HepG2 (cell line): ENCODE results near the gene STX1B. TPM values are rescaled to one million over a fixed set of nuclear protein-coding genes. Genes with fewer than 3 reads are reported as not detected.

Source experiments
- BRD4 ChIP-seq: sonication (generic); formaldehyde crosslinking; IDR thresholded peaks from 2 replicates; pipeline ENCODE4 v1.4.0; 2020; ENCODE audit warnings: missing genetic modification reagents
- IKZF5 ChIP-seq: IDR thresholded peaks from 2 replicates; pipeline ENCODE4 v1.6.1; 2018; ENCODE audit warnings: missing genetic modification reagents, mild to moderate bottlenecking, missing compliant biosample characterization
- JUND ChIP-seq: sonication (generic); formaldehyde crosslinking; IDR thresholded peaks from 2 replicates; pipeline ENCODE4 v1.8.0; 2022; ENCODE audit warnings: mild to moderate bottlenecking, missing genetic modification reagents
- KDM2A ChIP-seq: sonication (generic); formaldehyde crosslinking; IDR thresholded peaks from 2 replicates; pipeline ENCODE4 v1.4.0; 2020; ENCODE audit warnings: low read depth, missing genetic modification reagents, borderline replicate concordance
- LCORL ChIP-seq, 2 experiments: fragments of 450-650 bp in 1 of 2; sonication (generic) in 1 of 2; formaldehyde crosslinking in 1 of 2; IDR thresholded peaks; 2 replicates each; pipeline versions ENCODE4 v1.5.0 to v1.6.1; 2017 to 2020; ENCODE audit warnings: antibody characterized with exemption in 1 of 2, missing genetic modification reagents in 1 of 2
- NR2F1 ChIP-seq, 2 experiments: fragments of 450-650 bp in 1 of 2; formaldehyde crosslinking in 1 of 2; IDR thresholded peaks; 2 replicates each; pipeline versions ENCODE4 v1.5.0 to v1.6.1; 2016 to 2020; ENCODE audit warnings: mild to moderate bottlenecking in 1 of 2, missing compliant biosample characterization in 1 of 2, missing genetic modification reagents in 1 of 2, moderate library complexity in 1 of 2
- PHF21A ChIP-seq: sonication (generic); formaldehyde crosslinking; IDR thresholded peaks from 2 replicates; pipeline ENCODE4 v1.5.0; 2020; ENCODE audit warnings: mild to moderate bottlenecking, missing genetic modification reagents
- RFXAP ChIP-seq: sonication (generic); formaldehyde crosslinking; IDR thresholded peaks from 2 replicates; pipeline ENCODE4 v1.4.0; 2020; ENCODE audit warnings: missing genetic modification reagents, borderline replicate concordance
- ZBTB38 ChIP-seq: sonication (generic); formaldehyde crosslinking; IDR thresholded peaks from 2 replicates; pipeline ENCODE4 v1.5.1; 2020; ENCODE audit warnings: mild to moderate bottlenecking, missing genetic modification reagents
- ZBTB46 ChIP-seq: sonication (generic); formaldehyde crosslinking; IDR thresholded peaks from 2 replicates; pipeline ENCODE4 v1.4.0; 2020; ENCODE audit warnings: mild to moderate bottlenecking, missing genetic modification reagents, borderline replicate concordance
- ZFX ChIP-seq: sonication (generic); formaldehyde crosslinking; IDR thresholded peaks from 2 replicates; pipeline ENCODE4 v1.4.0; 2020; ENCODE audit warnings: mild to moderate bottlenecking, low read depth, missing genetic modification reagents, moderate library complexity
- ZKSCAN5 ChIP-seq: sonication (generic); formaldehyde crosslinking; IDR thresholded peaks from 2 replicates; pipeline ENCODE4 v1.5.1; 2020; ENCODE audit warnings: mild to moderate bottlenecking, missing genetic modification reagents
- ZNF451 ChIP-seq: sonication (generic); formaldehyde crosslinking; IDR thresholded peaks from 2 replicates; pipeline ENCODE4 v1.5.0; 2020; ENCODE audit warnings: mild to moderate bottlenecking, missing genetic modification reagents
- ZNF687 ChIP-seq: sonication (generic); formaldehyde crosslinking; IDR thresholded peaks from 2 replicates; pipeline ENCODE4 v1.5.1; 2020; ENCODE audit warnings: mild to moderate bottlenecking, missing genetic modification reagents, moderate library complexity
- ZNF775 ChIP-seq: sonication (generic); formaldehyde crosslinking; IDR thresholded peaks from 2 replicates; pipeline ENCODE4 v1.4.0; 2020; ENCODE audit warnings: missing genetic modification reagents, mild to moderate bottlenecking, moderate library complexity, borderline replicate concordance
- polyA plus RNA-seq, 8 experiments: library from polyadenylated mRNA; depleted of rRNA in 3 of 8; stranded (reverse) in 7 of 8; unstranded in 1 of 8; fragments of >200 nt; fragmentation: Illumina TruSeq in 4 of 8; extraction: Trizol in 4 of 8; gene quantifications; 2 replicates each; pipeline versions ENCODE4 v1.2.1 to v1.2.3, GENCODE V29; 2011 to 2016; ENCODE audit warnings: low read depth in 4 of 8, missing spikeins in 1 of 8, mixed read lengths in 1 of 8; ENCODE audit not compliant: insufficient read depth in 1 of 8
- total RNA-seq, 5 experiments: library from RNA; depleted of rRNA; stranded (reverse); fragments of >200 nt; fragmentation: Illumina TruSeq; extraction: Trizol; gene quantifications; 2 replicates each; pipeline ENCODE4 v1.2.3, GENCODE V29; 2016; ENCODE audit warnings: low read depth in 1 of 5
- TF ChIP-seq, protein P1 (sequence below): IDR thresholded peaks from 2 replicates; pipeline ENCODE4 v1.6.1; 2016; ENCODE audit warnings: mild to moderate bottlenecking
- TF ChIP-seq, protein P2 (sequence below): sonication (generic); formaldehyde crosslinking; IDR thresholded peaks from 2 replicates; pipeline ENCODE4 v1.4.0; 2020; ENCODE audit warnings: missing genetic modification reagents, borderline replicate concordance

STX1B gene
- total and polyA plus RNA-seq, 2 of the 13 experiments (the other 11 are each of a cell fraction or from before 2014, with no cell fraction given): 2.1 to 3.0 TPM

GRCh38 chr16:31032736-31033708, 22.6 kb upstream of the STX1B start, which contains the start of gene STX4 (continued):
- peak; percentile 99 for TF ChIP-seq ZNF687 (CRISPR knock-in tag)
- TF ChIP-seq IKZF5 (CRISPR knock-in tag): peak; percentile 60; the same call in 1 of the 2 replicates
- TF ChIP-seq ZKSCAN5: no peak
- TF ChIP-seq NR2F1 (CRISPR knock-in tag; IDR thresholded peaks at IDR 0.05): peak in 1 of 2 experiments; percentile 1; a peak in 1 of 4 replicates
- peak; percentile 91 for TF ChIP-seq JUND (CRISPR knock-in tag)
- TF ChIP-seq, protein P1, sequence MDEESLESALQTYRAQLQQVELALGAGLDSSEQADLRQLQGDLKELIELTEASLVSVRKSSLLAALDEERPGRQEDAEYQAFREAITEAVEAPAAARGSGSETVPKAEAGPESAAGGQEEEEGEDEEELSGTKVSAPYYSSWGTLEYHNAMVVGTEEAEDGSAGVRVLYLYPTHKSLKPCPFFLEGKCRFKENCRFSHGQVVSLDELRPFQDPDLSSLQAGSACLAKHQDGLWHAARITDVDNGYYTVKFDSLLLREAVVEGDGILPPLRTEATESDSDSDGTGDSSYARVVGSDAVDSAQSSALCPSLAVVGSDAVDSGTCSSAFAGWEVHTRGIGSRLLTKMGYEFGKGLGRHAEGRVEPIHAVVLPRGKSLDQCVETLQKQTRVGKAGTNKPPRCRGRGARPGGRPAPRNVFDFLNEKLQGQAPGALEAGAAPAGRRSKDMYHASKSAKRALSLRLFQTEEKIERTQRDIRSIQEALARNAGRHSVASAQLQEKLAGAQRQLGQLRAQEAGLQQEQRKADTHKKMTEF: peak; percentile 84
- TF ChIP-seq, protein P2, sequence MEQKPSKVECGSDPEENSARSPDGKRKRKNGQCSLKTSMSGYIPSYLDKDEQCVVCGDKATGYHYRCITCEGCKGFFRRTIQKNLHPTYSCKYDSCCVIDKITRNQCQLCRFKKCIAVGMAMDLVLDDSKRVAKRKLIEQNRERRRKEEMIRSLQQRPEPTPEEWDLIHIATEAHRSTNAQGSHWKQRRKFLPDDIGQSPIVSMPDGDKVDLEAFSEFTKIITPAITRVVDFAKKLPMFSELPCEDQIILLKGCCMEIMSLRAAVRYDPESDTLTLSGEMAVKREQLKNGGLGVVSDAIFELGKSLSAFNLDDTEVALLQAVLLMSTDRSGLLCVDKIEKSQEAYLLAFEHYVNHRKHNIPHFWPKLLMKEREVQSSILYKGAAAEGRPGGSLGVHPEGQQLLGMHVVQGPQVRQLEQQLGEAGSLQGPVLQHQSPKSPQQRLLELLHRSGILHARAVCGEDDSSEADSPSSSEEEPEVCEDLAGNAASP: no peak; the same call in 1 of the 2 replicates
- TF ChIP-seq ZBTB46 (CRISPR knock-in tag): peak; percentile 67; the same call in 1 of the 2 replicates
- no peak for TF ChIP-seq ZNF775
- peak; percentile 78 for TF ChIP-seq ZBTB38 (CRISPR knock-in tag)
- peak; percentile 66; the same call in 1 of the 2 replicates for TF ChIP-seq BRD4 (CRISPR knock-in tag)
- TF ChIP-seq LCORL (IDR thresholded peaks at IDR 0.05): no peak
- peak; percentile 83 for TF ChIP-seq LCORL (CRISPR knock-in tag; IDR thresholded peaks at IDR 0.05)
- TF ChIP-seq RFXAP (CRISPR knock-in tag): peak; percentile 64; the same call in 1 of the 2 replicates
- TF ChIP-seq KDM2A (CRISPR knock-in tag): peak; percentile 96
- no peak for TF ChIP-seq ZNF451 (CRISPR knock-in tag)
- TF ChIP-seq ZFX (CRISPR knock-in tag): no peak; the same call in 1 of the 2 replicates
- no peak for TF ChIP-seq PHF21A (CRISPR knock-in tag)
